ENCODE results near the gene TMEM131L.

GRCh38 chr4:153453402-153453801 lies 12.8 kb upstream of the TMEM131L start:
- TF ChIP-seq POLR2A (IDR thresholded peaks at IDR 0.05; ENCODE audit: low read depth, low read length) = no peak
- no peak for TF ChIP-seq POU2F2 (IDR thresholded peaks at IDR 0.05; ENCODE audit: low read depth, low read length)
- TF ChIP-seq POLR2AphosphoS5 (IDR thresholded peaks at IDR 0.05; ENCODE audit: low read depth, low read length) = no peak
